Spinal cord (tissue), 10 donors: ENCODE results near the gene TEAD4. TPM values are rescaled to one million over a fixed set of nuclear protein-coding genes. Genes with fewer than 3 reads are reported as not detected.
A peak's percentile ranks its signal among the peaks of the same experiment; 100 is the strongest.

ENCODE experiments used
- DNase-seq, 6 donors: peaks; one replicate each; pipeline versions ENCODE4 v3.0.0 to v3.0.0-alpha.2; 2013 to 2015; ENCODE audit warnings: low spot score in 6 of 6, low read depth in 4 of 6
- H3K27ac ChIP-seq: one replicate; pipeline ENCODE4 v1.5.1; 2013; ENCODE audit warnings: low read depth, low read length, control low read depth
- H3K27me3 ChIP-seq: one replicate; pipeline ENCODE4 v1.6.1; 2013; ENCODE audit warnings: low read length; ENCODE audit not compliant: control insufficient read depth, insufficient read depth
- H3K36me3 ChIP-seq: one replicate; pipeline ENCODE4 v1.6.1; 2013; ENCODE audit warnings: low read length; ENCODE audit not compliant: control insufficient read depth, insufficient read depth
- H3K4me1 ChIP-seq: one replicate; pipeline ENCODE4 v1.6.1; 2013; ENCODE audit warnings: low read length; ENCODE audit not compliant: control insufficient read depth, insufficient read depth
- H3K4me3 ChIP-seq: one replicate; pipeline ENCODE4 v1.5.1; 2013; ENCODE audit warnings: low read depth, low read length, control low read depth
- H3K9me3 ChIP-seq: one replicate; pipeline ENCODE4 v1.6.1; 2013; ENCODE audit warnings: low read length; ENCODE audit not compliant: control insufficient read depth, insufficient read depth
- WGBS: methylation state at CpG from one replicate; pipeline ENCODE4 v1.1.5; 2013; ENCODE audit warnings: missing lambda C conversion rate; ENCODE audit not compliant: insufficient coverage; 5-methylcytosine and 5-hydroxymethylcytosine counted together
- polyA plus RNA-seq, 2 donors: library from polyadenylated mRNA; unstranded; fragments of 120-200 nt; gene quantifications; one replicate each; pipeline ENCODE4 v1.2.1, GENCODE V29; 2013; ENCODE audit not compliant: insufficient read length in 2 of 2
- total RNA-seq, 2 donors: library from RNA; depleted of rRNA in 1 of 2; stranded (reverse); fragments of 120-200 nt in 1 of 2; fragments of >200 nt in 1 of 2; gene quantifications; one replicate each; pipeline versions ENCODE4 v1.2.3 to v1.2.4, GENCODE V29; 2013 to 2014
- donor health status: healthy.

TEAD4 gene
- total and polyA plus RNA-seq, 4 donors, result 0.99 to 2.8 (median 2.3) TPM

- no peak for DNase-seq
- Histone ChIP-seq H3K4me3 (no peak overlapping the region), H3K4me1 (no peaks in the 10 kb centered on the region), H3K27me3 (no peaks in the 10 kb centered on the region), H3K27ac (no peak overlapping the region), H3K9me3 (no peaks in the 10 kb centered on the region), H3K36me3 (no peaks in the 10 kb centered on the region)
- WGBS, result 100% methylated on average over 3 of the region's 5 CpGs
Observed at GRCh38 chr12:2988494-2988893, 29.3 kb downstream of the TEAD4 start.

GRCh38 chr12:2992724-2993123 lies 33.5 kb downstream of the TEAD4 start:
- Histone ChIP-seq H3K4me3 (no peak overlapping the region), H3K9me3 (no peaks in the 10 kb centered on the region), H3K27ac (no peak overlapping the region), H3K36me3 (no peaks in the 10 kb centered on the region), H3K4me1 (peaks cover 2% of the 10 kb centered on the region), H3K27me3 (no peaks in the 10 kb centered on the region)
- DNase-seq, result no peak
- WGBS, result 83% methylated on average over 1 of the region's 5 CpGs

- DNase-seq, result no peak
- Histone ChIP-seq H3K9me3 (no peaks in the 10 kb centered on the region), H3K4me3 (no peak overlapping the region), H3K36me3 (peaks cover 4% of the 10 kb centered on the region), H3K27me3 (no peaks in the 10 kb centered on the region), H3K4me1 (peaks cover 9% of the 10 kb centered on the region), H3K27ac (no peak overlapping the region)
- WGBS, result 87% methylated on average over 12 of the region's 15 CpGs
Observed at GRCh38 chr12:2997989-2998670, 38.9 kb downstream of the TEAD4 start.

- DNase-seq, result no peak
- WGBS, result 54% methylated on average over 11 of the region's 12 CpGs
- Histone ChIP-seq H3K27ac (no peak overlapping the region), H3K27me3 (no peaks in the 10 kb centered on the region), H3K4me3 (no peak overlapping the region), H3K4me1 (peaks cover 9% of the 10 kb centered on the region), H3K36me3 (peaks cover 4% of the 10 kb centered on the region), H3K9me3 (no peaks in the 10 kb centered on the region)
Observed at GRCh38 chr12:2998789-2999264, 39.6 kb downstream of the TEAD4 start.

GRCh38 chr12:2999265-2999841 lies 40.2 kb downstream of the TEAD4 start:
- Histone ChIP-seq H3K36me3 (peaks cover 4% of the 10 kb centered on the region), H3K4me1 (peaks cover 9% of the 10 kb centered on the region), H3K9me3 (no peaks in the 10 kb centered on the region), H3K27me3 (no peaks in the 10 kb centered on the region), H3K27ac (no peak overlapping the region), H3K4me3 (no peak overlapping the region)
- no peak for DNase-seq
- WGBS, result 72% methylated on average over 20 of the region's 23 CpGs

GRCh38 chr12:3000548-3001275 lies 41.5 kb downstream of the TEAD4 start:
- DNase-seq, result no peak
- WGBS, result 68% methylated on average over 9 of the region's 13 CpGs

GRCh38 chr12:3002646-3003045 lies 43.4 kb downstream of the TEAD4 start:
- Histone ChIP-seq H3K9me3 (no peaks in the 10 kb centered on the region), H3K27me3 (no peaks in the 10 kb centered on the region), H3K27ac (no peak overlapping the region), H3K36me3 (peaks cover 4% of the 10 kb centered on the region), H3K4me3 (no peak overlapping the region), H3K4me1 (peaks cover 7% of the 10 kb centered on the region)
- no peak for DNase-seq
- WGBS, result 98% methylated on average over 5 of the region's 5 CpGs

More at GRCh38 chr12:3000548-3001275, 41.5 kb downstream of the TEAD4 start:
- Histone ChIP-seq H3K36me3 (peaks cover 4% of the 10 kb centered on the region), H3K9me3 (no peaks in the 10 kb centered on the region), H3K27me3 (no peaks in the 10 kb centered on the region), H3K4me1 (peaks cover 7% of the 10 kb centered on the region), H3K27ac (no peak overlapping the region), H3K4me3 (no peak overlapping the region)

GRCh38 chr12:3003357-3003992 lies 44.3 kb downstream of the TEAD4 start:
- WGBS, result 69% methylated on average over 12 of the region's 15 CpGs
- H3K4me1 ChIP-seq, result peaks cover 7% of the 10 kb centered on the region

GRCh38 chr12:3004655-3005565 lies 45.7 kb downstream of the TEAD4 start:
- H3K4me3 ChIP-seq, result no peak overlapping the region
- H3K9me3 ChIP-seq, result no peaks in the 10 kb centered on the region
- no peaks in the 10 kb centered on the region for H3K27me3 ChIP-seq
- WGBS, result 81% methylated on average over 7 of the region's 15 CpGs
- H3K36me3 ChIP-seq, result no peaks in the 10 kb centered on the region
- no peak overlapping the region for H3K27ac ChIP-seq
- H3K4me1 ChIP-seq, result no peaks in the 10 kb centered on the region
- peak in 1 of 6 donors; percentile 7 for DNase-seq

More at GRCh38 chr12:3003357-3003992, 44.3 kb downstream of the TEAD4 start:
- Histone ChIP-seq H3K36me3 (peaks cover 4% of the 10 kb centered on the region), H3K9me3 (no peaks in the 10 kb centered on the region), H3K4me3 (no peak overlapping the region), H3K27me3 (no peaks in the 10 kb centered on the region), H3K27ac (no peak overlapping the region)
- no peak for DNase-seq
